NT2/D1 (cell line): ENCODE results near the gene UBL7.
A peak's percentile ranks its signal among the peaks of the same experiment; 100 is the strongest.

ENCODE experiments used
- DNase-seq: peaks from one replicate; pipeline ENCODE4 v3.0.0-alpha.2; 2011; ENCODE audit warnings: low read depth, low spot score
- H3K27me3 ChIP-seq: 2 replicates; pipeline ENCODE4 v1.6.0; 2011; ENCODE audit warnings: mild to moderate bottlenecking; ENCODE audit not compliant: insufficient read length, insufficient read depth
- H3K36me3 ChIP-seq: 2 replicates; pipeline ENCODE4 v1.6.1; 2011; ENCODE audit warnings: mild to moderate bottlenecking, low read length, mixed read lengths; ENCODE audit not compliant: insufficient read depth, insufficient read length
- H3K4me1 ChIP-seq: 2 replicates; pipeline ENCODE4 v1.5.1; 2011; ENCODE audit not compliant: insufficient read depth, insufficient read length
- H3K4me3 ChIP-seq: 2 replicates; pipeline ENCODE4 v1.5.1; 2011; ENCODE audit warnings: low read depth; ENCODE audit not compliant: insufficient read length
- H3K9ac ChIP-seq: 2 replicates; pipeline ENCODE4 v1.6.0; 2011; ENCODE audit warnings: low read depth; ENCODE audit not compliant: insufficient read length
- H3K9me3 ChIP-seq: 2 replicates; pipeline ENCODE4 v1.5.1; 2011; ENCODE audit warnings: mild to moderate bottlenecking, low read length; ENCODE audit not compliant: insufficient read depth
- SUZ12 ChIP-seq: IDR thresholded peaks from 2 replicates; pipeline ENCODE4 v1.6.1; 2011; ENCODE audit not compliant: insufficient read length, insufficient read depth; ENCODE audit errors: extremely low read depth
- YY1 ChIP-seq: IDR thresholded peaks from 2 replicates; pipeline ENCODE4 v1.6.1; 2011; ENCODE audit not compliant: insufficient read length, insufficient read depth
- ZNF274 ChIP-seq: IDR thresholded peaks from 2 replicates; pipeline ENCODE4 v1.6.1; 2011; ENCODE audit warnings: mild to moderate bottlenecking, low read depth, low read length

The UBL7 gene

DNA sequence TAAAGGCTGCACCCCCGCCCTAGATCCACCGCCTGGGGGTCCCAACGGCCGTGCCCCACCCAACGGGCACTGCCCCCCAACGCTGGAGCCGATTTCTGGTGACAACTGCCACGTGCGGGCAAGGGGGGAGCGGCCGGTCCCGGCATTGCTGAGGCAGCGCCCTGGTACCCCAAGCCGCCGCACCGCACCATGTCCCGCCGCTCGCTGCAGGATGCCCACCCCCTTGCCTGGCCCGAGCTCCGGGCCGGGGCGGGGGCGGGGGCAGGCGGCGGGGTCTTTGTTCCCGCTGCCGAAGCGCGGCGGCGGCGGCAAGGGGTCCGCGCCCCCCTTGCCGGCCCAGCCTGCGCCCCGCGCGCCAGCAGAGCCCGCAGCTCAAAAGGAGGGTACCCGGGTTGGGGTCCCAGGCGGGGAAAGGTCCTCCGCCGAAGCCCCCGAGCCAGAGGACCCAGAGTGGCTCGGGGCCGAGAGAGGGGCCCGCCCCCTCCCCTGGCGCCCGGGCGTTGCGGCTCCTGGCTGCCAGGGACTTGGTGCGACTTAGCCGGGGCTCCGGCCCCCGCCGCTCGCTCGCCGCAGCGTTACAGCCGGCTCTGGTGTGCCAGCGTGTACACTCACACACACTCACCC, 27.9 kb downstream of the UBL7 start:
- Histone ChIP-seq H3K4me3 (peak overlapping the region; percentile 86), H3K27me3 (peaks cover 24% of the 10 kb centered on the region), H3K9me3 (no peaks in the 10 kb centered on the region), H3K4me1 (peaks cover 32% of the 10 kb centered on the region), H3K36me3 (peaks cover 8% of the 10 kb centered on the region), H3K9ac (peak overlapping the region; percentile 93)
- no peak for DNase-seq
- no peak for TF ChIP-seq ZNF274
- no peak for TF ChIP-seq SUZ12
- TF ChIP-seq YY1, result no peak

GRCh38 chr15:74432271-74432967, 28.5 kb downstream of the UBL7 start:
- Histone ChIP-seq H3K27me3 (peaks cover 24% of the 10 kb centered on the region), H3K4me3 (peak overlapping the region; percentile 86), H3K36me3 (peaks cover 14% of the 10 kb centered on the region), H3K4me1 (peaks cover 32% of the 10 kb centered on the region), H3K9ac (peak overlapping the region; percentile 53), H3K9me3 (no peaks in the 10 kb centered on the region)
- no peak for DNase-seq
- TF ChIP-seq SUZ12 (no peak), ZNF274 (no peak)

- H3K36me3 ChIP-seq, result peaks cover 20% of the 10 kb centered on the region
- no peak overlapping the region for H3K4me3 ChIP-seq
- peaks cover 33% of the 10 kb centered on the region for H3K4me1 ChIP-seq
- H3K9ac ChIP-seq, result no peak overlapping the region
- TF ChIP-seq YY1, result no peak
- TF ChIP-seq SUZ12, result no peak
- no peak for TF ChIP-seq ZNF274
- peaks cover 24% of the 10 kb centered on the region for H3K27me3 ChIP-seq
- no peaks in the 10 kb centered on the region for H3K9me3 ChIP-seq
- no peak for DNase-seq
Measured at GRCh38 chr15:74431645-74432044, 29.3 kb downstream of the UBL7 start.

DNA sequence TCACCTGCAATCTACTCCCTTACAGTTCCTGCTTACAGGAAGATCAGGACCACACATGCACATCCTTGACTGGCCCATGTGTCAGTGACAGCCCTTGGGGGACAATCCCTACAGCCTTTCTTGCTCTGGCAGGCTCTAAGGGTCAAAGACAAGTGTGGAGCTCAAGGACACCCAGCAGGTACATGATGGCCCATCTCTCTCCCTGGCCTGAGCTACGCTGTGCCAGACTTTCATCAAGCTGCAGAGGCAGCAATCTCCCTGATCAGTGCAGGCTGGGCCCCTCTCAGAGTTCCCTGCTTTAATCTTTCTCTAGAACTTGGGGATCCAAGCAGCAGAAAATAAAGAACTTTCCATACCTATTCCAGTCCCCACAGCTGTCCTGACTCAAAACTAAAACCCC, 29.8 kb downstream of the UBL7 start:
- no peak for DNase-seq
- peaks cover 25% of the 10 kb centered on the region for H3K36me3 ChIP-seq
- TF ChIP-seq SUZ12 (no peak), YY1 (no peak), ZNF274 (no peak)
- H3K9me3 ChIP-seq, result no peaks in the 10 kb centered on the region
- no peak overlapping the region for H3K4me3 ChIP-seq
- H3K9ac ChIP-seq, result no peak overlapping the region
- H3K4me1 ChIP-seq, result peaks cover 34% of the 10 kb centered on the region
- peaks cover 21% of the 10 kb centered on the region for H3K27me3 ChIP-seq

DNA sequence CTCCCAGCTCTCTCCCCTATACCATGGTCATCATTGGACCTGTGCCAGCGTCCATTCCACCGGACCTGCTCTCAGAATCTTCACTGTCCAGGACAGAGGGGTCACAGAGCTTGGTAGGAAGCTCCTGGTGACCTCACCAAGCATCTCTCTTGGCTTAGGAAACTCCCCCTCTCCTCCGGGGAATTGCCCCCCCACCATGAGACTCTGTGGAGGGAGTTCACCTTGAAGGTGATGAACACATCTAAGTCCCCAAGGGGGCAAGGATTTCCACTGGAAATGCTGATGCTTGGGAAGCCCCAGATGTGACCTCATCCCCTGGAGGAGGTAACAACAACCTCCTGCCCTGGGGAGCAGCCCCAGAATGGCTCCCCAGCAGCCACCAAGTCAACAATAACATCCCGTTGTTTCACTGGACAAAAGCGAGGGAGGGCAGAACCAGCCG, 30.4 kb downstream of the UBL7 start:
- no peak overlapping the region for H3K4me3 ChIP-seq
- peaks cover 29% of the 10 kb centered on the region for H3K36me3 ChIP-seq
- no peak for DNase-seq
- no peak overlapping the region for H3K9ac ChIP-seq
- peaks cover 35% of the 10 kb centered on the region for H3K4me1 ChIP-seq
- H3K9me3 ChIP-seq, result no peaks in the 10 kb centered on the region
- peaks cover 16% of the 10 kb centered on the region for H3K27me3 ChIP-seq
- TF ChIP-seq SUZ12, result no peak
- no peak for TF ChIP-seq YY1
- TF ChIP-seq ZNF274, result no peak

DNA sequence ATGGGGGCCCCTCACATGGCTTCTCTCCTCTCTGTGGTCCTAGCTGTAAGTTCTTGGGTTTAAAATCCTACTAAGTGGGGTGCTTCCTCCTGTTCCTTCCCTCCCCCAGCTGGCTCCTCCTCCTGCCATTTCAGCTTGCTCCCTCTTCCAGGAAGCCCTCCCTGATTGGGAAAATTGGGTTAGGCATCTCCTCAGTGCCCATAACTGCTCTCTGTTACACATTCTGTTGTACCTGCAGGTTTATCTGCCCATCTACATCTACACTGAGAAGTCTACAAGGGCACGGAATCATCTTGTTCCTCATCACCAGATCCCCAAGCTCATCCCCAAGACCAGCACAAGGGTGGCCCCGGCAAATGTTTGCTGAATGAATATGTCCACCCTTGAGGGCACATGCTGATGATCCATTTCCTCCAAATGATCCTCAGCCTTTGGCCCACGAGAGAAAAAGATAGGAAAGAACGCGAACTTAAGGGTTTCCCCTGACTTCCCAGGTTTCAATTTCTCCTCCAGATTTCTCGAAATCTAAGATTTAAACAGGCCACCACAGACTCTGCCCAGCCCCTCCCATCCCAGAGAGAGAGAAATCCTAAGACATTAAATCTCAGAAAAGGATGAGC, 31.1 kb downstream of the UBL7 start:
- Histone ChIP-seq H3K4me1 (peaks cover 36% of the 10 kb centered on the region), H3K9ac (no peak overlapping the region), H3K27me3 (peaks cover 9% of the 10 kb centered on the region), H3K4me3 (no peak overlapping the region), H3K36me3 (peaks cover 33% of the 10 kb centered on the region), H3K9me3 (no peaks in the 10 kb centered on the region)
- TF ChIP-seq YY1, result no peak
- no peak for TF ChIP-seq SUZ12
- no peak for TF ChIP-seq ZNF274
- no peak for DNase-seq

- DNase-seq, result no peak
- Histone ChIP-seq H3K4me1 (peaks cover 31% of the 10 kb centered on the region), H3K9me3 (no peaks in the 10 kb centered on the region), H3K27me3 (peaks cover 8% of the 10 kb centered on the region), H3K4me3 (no peak overlapping the region), H3K36me3 (peaks cover 33% of the 10 kb centered on the region), H3K9ac (peak overlapping the region; percentile 23)
- TF ChIP-seq SUZ12, result no peak
- no peak for TF ChIP-seq YY1
- TF ChIP-seq ZNF274, result no peak
Measured at GRCh38 chr15:74428970-74429780, 31.8 kb downstream of the UBL7 start.
